K562 (cell line): ENCODE data around the gene ZNF775. TPM values are rescaled to one million over a fixed set of nuclear protein-coding genes. Genes with fewer than 3 reads are reported as not detected.

ENCODE experiments used
- BRD4 ChIP-seq: fragments of 200-600 bp; sonication (generic); IDR thresholded peaks from 2 replicates; pipeline ENCODE4 v1.6.1; 2017; ENCODE audit warnings: inconsistent platforms
- EP400 ChIP-seq: fragments of 450-650 bp; IDR thresholded peaks from 2 replicates; pipeline ENCODE4 v1.6.1; 2017; ENCODE audit warnings: antibody characterized with exemption, mild to moderate bottlenecking, moderate library complexity
- HDAC1 ChIP-seq, 2 experiments: fragments of 450-650 bp; IDR thresholded peaks; 2 replicates each; pipeline ENCODE4 v1.6.1; 2016 to 2017; ENCODE audit warnings: inconsistent platforms in 1 of 2, mild to moderate bottlenecking in 1 of 2, moderate library complexity in 1 of 2
- HDAC8 ChIP-seq: fragments of 450-650 bp; IDR thresholded peaks from 2 replicates; pipeline ENCODE4 v1.6.1; 2016; ENCODE audit warnings: mild to moderate bottlenecking, missing genetic modification characterization, moderate library complexity, missing compliant biosample characterization
- HDGF ChIP-seq: fragments of 450-650 bp; IDR thresholded peaks from 2 replicates; pipeline ENCODE4 v1.6.1; 2016
- OTX1 ChIP-seq: fragments of 450-650 bp; formaldehyde crosslinking; IDR thresholded peaks from 2 replicates; pipeline ENCODE4 v1.4.0; 2022; ENCODE audit warnings: mild to moderate bottlenecking
- PHF20 ChIP-seq: fragments of 450-650 bp; IDR thresholded peaks from 2 replicates; pipeline ENCODE4 v1.6.1; 2018; ENCODE audit not compliant: partially characterized antibody
- PHF21A ChIP-seq: fragments of 450-650 bp; IDR thresholded peaks from 2 replicates; pipeline ENCODE4 v1.6.1; 2017; ENCODE audit warnings: low read depth, borderline replicate concordance
- RCOR1 ChIP-seq, 2 experiments: IDR thresholded peaks; 2 replicates each; pipeline ENCODE4 v1.6.1; 2012; ENCODE audit warnings: low read depth in 2 of 2, low read length in 2 of 2, borderline replicate concordance in 1 of 2, improper control_type of control experiment in 1 of 2
- SAP30 ChIP-seq: fragments of 200-600 bp; sonication (generic); IDR thresholded peaks from 2 replicates; pipeline ENCODE4 v1.6.1; 2012; ENCODE audit warnings: borderline replicate concordance, low read depth, mild to moderate bottlenecking, moderate library complexity, low read length, control low read depth, inconsistent platforms; ENCODE audit not compliant: insufficient read depth, poor library complexity, severe bottlenecking
- SIN3A ChIP-seq, 2 experiments: fragments of 150-350 bp in 1 of 2; IDR thresholded peaks; 2 replicates each; pipeline ENCODE4 v1.6.1; 2011 to 2016; ENCODE audit warnings: borderline replicate concordance in 2 of 2, low read depth in 2 of 2, low read length in 2 of 2, mild to moderate bottlenecking in 2 of 2, moderate library complexity in 2 of 2; ENCODE audit not compliant: control insufficient read depth in 1 of 2
- SIX5 ChIP-seq, 2 experiments: IDR thresholded peaks; 2 replicates each; pipeline ENCODE4 v1.6.1; 2011; ENCODE audit warnings: low read length in 2 of 2, borderline replicate concordance in 1 of 2, low read depth in 1 of 2, mild to moderate bottlenecking in 1 of 2, moderate library complexity in 1 of 2; ENCODE audit not compliant: insufficient read depth in 1 of 2
- SMAD2 ChIP-seq: fragments of 150-350 bp; IDR thresholded peaks from 2 replicates; pipeline ENCODE4 v1.6.1; 2014; ENCODE audit warnings: low read depth, mild to moderate bottlenecking, low read length
- SMARCE1 ChIP-seq: fragments of 450-650 bp; IDR thresholded peaks from 2 replicates; pipeline ENCODE4 v1.7.1; 2016; ENCODE audit warnings: mild to moderate bottlenecking
- ZBTB12 ChIP-seq: fragments of 250-450 bp; sonication (Bioruptor Pico); IDR thresholded peaks from 2 replicates; pipeline ENCODE4 v1.4.0; 2020
- ZBTB17 ChIP-seq: fragments of 450-650 bp; formaldehyde crosslinking; IDR thresholded peaks from 2 replicates; pipeline ENCODE4 v1.4.0; 2020; ENCODE audit warnings: mild to moderate bottlenecking
- ZNF316 ChIP-seq: fragments of 450-650 bp; IDR thresholded peaks from 2 replicates; pipeline ENCODE4 v1.6.1; 2016
- polyA plus RNA-seq, 8 experiments: library from polyadenylated mRNA; depleted of rRNA in 4 of 8; stranded (reverse) in 5 of 8; unstranded in 3 of 8; fragments of >200 nt; fragmentation: Nextera tagmentation in 2 of 8; fragmentation: Illumina TruSeq in 1 of 8; extraction: Ambion mirVana in 2 of 8; extraction: Trizol in 1 of 8; gene quantifications; 2 replicates each; pipeline versions ENCODE4 v1.2.1 to v1.2.3, GENCODE V29; 2011 to 2014; ENCODE audit warnings: inconsistent platforms in 1 of 8, missing spikeins in 1 of 8
- total RNA-seq, 7 experiments: library from RNA; depleted of rRNA in 6 of 7; stranded (reverse); fragments of >200 nt in 6 of 7; fragmentation: Illumina TruSeq in 2 of 7; extraction: Trizol in 2 of 7; gene quantifications; 2 replicates each; pipeline versions ENCODE4 v1.2.1 to v1.2.3, GENCODE V29; 2011 to 2021; ENCODE audit warnings: low replicate concordance in 1 of 7
- TF ChIP-seq, protein P1 (sequence below): sonication (generic); formaldehyde crosslinking; IDR thresholded peaks from 2 replicates; pipeline ENCODE4 v1.8.0; 2022; ENCODE audit warnings: missing genetic modification reagents, mild to moderate bottlenecking, moderate library complexity, borderline replicate concordance
- TF ChIP-seq, protein P2 (sequence below): fragments of 250-450 bp; sonication (Bioruptor Pico); IDR thresholded peaks from 2 replicates; pipeline ENCODE4 v1.5.0; 2020; ENCODE audit warnings: mild to moderate bottlenecking, borderline replicate concordance
- TF ChIP-seq, protein P3 (sequence below): fragments of 450-650 bp; formaldehyde crosslinking; IDR thresholded peaks from 2 replicates; pipeline ENCODE4 v1.4.0; 2020; ENCODE audit warnings: mild to moderate bottlenecking
- TF ChIP-seq, protein P4 (sequence below): sonication (generic); formaldehyde crosslinking; IDR thresholded peaks from 2 replicates; pipeline ENCODE4 v1.8.0; 2022; ENCODE audit warnings: missing genetic modification reagents, mild to moderate bottlenecking, borderline replicate concordance

Gene ZNF775
- total and polyA plus RNA-seq, 9 of the 15 experiments (the other 6 are each of a cell fraction or from before 2014, with no cell fraction given): 0.04 to 18.7 (median 4.9) TPM

DNA sequence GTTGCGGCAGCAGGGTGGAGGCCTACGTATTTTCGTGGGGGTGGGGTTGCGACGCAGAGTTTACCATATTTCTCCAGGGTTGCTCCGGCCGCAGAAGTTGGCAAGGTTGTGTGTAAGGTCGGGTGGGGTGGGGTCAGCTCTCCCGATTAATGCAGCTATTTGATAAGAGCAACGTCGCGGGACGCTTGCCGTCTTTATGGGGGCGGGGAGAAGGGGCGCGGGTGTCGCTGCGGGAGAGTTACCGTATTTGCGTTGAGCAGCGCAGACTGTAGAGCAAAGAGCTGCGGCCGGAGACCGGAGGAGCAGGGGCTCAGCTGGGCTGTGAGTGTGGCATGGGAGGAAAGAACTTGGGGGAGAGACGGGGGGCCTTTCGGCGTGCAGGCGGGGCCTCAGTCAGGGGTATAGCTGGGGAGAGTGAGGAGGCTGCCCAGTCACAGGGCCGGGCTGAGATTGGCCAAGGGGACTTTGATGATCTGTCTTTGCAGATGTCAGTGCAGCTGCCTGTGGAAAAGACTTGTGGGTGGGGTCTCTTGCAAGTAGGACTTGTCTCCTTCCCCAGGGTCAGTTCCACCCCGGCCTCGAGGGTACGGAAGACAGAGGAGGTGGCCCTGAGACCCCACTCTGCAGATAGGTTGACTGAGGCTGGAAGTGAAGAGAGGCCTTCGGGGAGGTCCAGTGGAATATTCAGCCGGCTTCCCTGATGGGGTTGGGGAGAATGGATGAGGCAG is 26.6 kb downstream of the ZNF775 start (continued):
- TF ChIP-seq HDAC8 (tag) (no peak), SMARCE1 (peak; percentile 61), HDGF (0 out of 2 replicates have a peak, but pooled peaks have one; percentile 19), BRD4 (no peak), EP400 (peak; percentile 5; the same call in 1 of the 2 replicates), SAP30 (peak; percentile 45), SIX5 (IDR thresholded peaks at IDR 0.05; ENCODE audit: borderline replicate concordance in 1 of 2, insufficient read depth in 1 of 2, low read depth in 1 of 2, low read length in 2 of 2) (no peak), SIN3A (IDR thresholded peaks at IDR 0.05; ENCODE audit: borderline replicate concordance in 2 of 2, control insufficient read depth in 1 of 2, low read depth in 2 of 2, low read length in 2 of 2) (peak in 1 of 2 experiments; percentile 45; a peak in 1 of 4 replicates), ZBTB17 (no peak), ZBTB12 (0 out of 2 replicates have a peak, but pooled peaks have one; percentile 7), RCOR1 (IDR thresholded peaks at IDR 0.05; ENCODE audit: borderline replicate concordance in 1 of 2, low read depth in 2 of 2, low read length in 2 of 2) (peak in 1 of 2 experiments; percentile 24; a peak in 1 of 4 replicates), OTX1 (CRISPR knock-in tag) (peak; percentile 65; the same call in 1 of the 2 replicates), PHF21A (0 out of 2 replicates have a peak, but pooled peaks have one; percentile 8), HDAC1 (IDR thresholded peaks at IDR 0.05) (peak in 1 of 2 experiments; percentile 49; a peak in 2 of 4 replicates), ZNF316 (peak; percentile 21; the same call in 1 of the 2 replicates), PHF20 (peak; percentile 9), SMAD2 (no peak)
- TF ChIP-seq, protein P1, sequence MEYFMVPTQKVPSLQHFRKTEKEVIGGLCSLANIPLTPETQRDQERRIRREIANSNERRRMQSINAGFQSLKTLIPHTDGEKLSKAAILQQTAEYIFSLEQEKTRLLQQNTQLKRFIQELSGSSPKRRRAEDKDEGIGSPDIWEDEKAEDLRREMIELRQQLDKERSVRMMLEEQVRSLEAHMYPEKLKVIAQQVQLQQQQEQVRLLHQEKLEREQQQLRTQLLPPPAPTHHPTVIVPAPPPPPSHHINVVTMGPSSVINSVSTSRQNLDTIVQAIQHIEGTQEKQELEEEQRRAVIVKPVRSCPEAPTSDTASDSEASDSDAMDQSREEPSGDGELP (CRISPR knock-in tag): peak; percentile 73; the same call in 1 of the 2 replicates
- TF ChIP-seq, protein P2, sequence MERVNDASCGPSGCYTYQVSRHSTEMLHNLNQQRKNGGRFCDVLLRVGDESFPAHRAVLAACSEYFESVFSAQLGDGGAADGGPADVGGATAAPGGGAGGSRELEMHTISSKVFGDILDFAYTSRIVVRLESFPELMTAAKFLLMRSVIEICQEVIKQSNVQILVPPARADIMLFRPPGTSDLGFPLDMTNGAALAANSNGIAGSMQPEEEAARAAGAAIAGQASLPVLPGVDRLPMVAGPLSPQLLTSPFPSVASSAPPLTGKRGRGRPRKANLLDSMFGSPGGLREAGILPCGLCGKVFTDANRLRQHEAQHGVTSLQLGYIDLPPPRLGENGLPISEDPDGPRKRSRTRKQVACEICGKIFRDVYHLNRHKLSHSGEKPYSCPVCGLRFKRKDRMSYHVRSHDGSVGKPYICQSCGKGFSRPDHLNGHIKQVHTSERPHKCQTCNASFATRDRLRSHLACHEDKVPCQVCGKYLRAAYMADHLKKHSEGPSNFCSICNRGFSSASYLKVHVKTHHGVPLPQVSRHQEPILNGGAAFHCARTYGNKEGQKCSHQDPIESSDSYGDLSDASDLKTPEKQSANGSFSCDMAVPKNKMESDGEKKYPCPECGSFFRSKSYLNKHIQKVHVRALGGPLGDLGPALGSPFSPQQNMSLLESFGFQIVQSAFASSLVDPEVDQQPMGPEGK (CRISPR knock-in tag): 0 out of 2 replicates have a peak, but pooled peaks have one; percentile 54
- TF ChIP-seq, protein P3, sequence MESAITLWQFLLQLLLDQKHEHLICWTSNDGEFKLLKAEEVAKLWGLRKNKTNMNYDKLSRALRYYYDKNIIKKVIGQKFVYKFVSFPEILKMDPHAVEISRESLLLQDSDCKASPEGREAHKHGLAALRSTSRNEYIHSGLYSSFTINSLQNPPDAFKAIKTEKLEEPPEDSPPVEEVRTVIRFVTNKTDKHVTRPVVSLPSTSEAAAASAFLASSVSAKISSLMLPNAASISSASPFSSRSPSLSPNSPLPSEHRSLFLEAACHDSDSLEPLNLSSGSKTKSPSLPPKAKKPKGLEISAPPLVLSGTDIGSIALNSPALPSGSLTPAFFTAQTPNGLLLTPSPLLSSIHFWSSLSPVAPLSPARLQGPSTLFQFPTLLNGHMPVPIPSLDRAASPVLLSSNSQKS: no peak
- TF ChIP-seq, protein P4, sequence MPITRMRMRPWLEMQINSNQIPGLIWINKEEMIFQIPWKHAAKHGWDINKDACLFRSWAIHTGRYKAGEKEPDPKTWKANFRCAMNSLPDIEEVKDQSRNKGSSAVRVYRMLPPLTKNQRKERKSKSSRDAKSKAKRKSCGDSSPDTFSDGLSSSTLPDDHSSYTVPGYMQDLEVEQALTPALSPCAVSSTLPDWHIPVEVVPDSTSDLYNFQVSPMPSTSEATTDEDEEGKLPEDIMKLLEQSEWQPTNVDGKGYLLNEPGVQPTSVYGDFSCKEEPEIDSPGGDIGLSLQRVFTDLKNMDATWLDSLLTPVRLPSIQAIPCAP (CRISPR knock-in tag): no peak
